Hindlimb muscle (tissue), 1 donor: ENCODE measurements around the gene CCDC70. TPM values are rescaled to one million over a fixed set of nuclear protein-coding genes. Genes with fewer than 3 reads are reported as not detected.
"Not testable (repeated sequence)": the region's sequence is repeated elsewhere in the genome, so short reads cannot be mapped to it uniquely, and the experiment has no call there.

ENCODE experiments used
- DNase-seq: peaks from one replicate; pipeline ENCODE4 v3.0.0-alpha.2; 2013
- polyA plus RNA-seq: library from polyadenylated mRNA; unstranded; fragments of 120-200 nt; gene quantifications from one replicate; pipeline ENCODE4 v1.2.1, GENCODE V29; 2013; ENCODE audit not compliant: insufficient read length

CCDC70 gene
- polyA plus RNA-seq, 1 donor = not detected

- no peak for DNase-seq
Observed at GRCh38 chr13:51865838-51866237, 4.1 kb downstream of the CCDC70 start.

DNA sequence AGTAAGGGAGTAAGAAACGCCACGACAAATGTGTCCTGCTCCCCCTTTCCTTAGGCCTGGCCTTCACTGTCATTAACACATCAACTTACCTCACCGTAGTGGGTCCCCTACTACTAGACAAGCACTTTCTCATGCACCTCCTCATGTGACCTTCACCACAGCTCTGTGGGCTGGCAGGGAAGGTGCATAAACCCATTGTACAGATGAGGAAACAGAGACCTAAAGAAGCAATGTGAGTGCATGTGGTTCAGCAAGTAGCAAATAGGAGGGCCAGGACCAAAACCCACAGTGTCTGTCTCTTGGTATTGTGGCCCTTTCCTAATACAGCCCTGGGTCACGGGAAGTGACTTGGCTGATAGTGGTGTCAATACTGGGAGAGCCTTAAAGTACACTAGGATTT, 5.3 kb downstream of the CCDC70 start:
- DNase-seq = no peak

DNA sequence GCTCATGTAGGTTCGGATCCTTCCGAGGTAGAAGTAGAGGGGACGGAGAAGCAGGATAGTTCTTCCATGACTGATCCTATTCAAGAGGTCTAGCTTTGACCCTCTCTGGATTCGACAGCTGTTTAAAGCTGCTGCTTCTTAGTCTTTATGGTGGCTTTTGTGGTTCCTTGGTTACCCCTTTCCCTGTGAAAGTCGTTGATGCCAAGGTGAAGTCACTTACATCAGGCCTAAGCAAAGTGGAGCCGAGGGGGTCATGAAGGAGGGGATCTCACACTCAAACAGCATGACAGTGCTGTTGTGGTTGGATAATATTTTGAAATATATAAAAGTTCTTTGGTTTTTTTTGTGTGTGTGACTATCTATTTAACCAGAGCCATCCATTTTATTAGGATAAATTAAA, 8.1 kb downstream of the CCDC70 start:
- no peak for DNase-seq

DNA sequence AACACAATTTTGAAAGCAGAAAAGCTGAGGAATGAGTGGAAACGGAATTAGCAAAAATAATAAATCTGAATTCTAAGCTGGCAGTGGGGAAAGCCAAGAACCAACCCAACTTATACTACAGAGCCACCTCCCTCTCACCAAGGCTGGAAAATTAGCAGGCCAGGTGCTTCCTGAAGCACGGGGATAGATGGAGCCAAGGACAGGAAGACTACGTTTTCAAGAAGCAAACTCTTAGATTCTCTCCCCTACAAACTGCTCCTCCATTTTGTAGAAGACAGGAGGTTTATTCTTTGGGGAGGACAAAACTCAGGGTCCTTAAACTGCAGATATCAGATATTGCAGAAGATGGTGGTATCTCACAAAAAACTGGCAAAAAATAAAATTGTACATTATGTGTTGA, 8.8 kb downstream of the CCDC70 start:
- no peak for DNase-seq

DNA sequence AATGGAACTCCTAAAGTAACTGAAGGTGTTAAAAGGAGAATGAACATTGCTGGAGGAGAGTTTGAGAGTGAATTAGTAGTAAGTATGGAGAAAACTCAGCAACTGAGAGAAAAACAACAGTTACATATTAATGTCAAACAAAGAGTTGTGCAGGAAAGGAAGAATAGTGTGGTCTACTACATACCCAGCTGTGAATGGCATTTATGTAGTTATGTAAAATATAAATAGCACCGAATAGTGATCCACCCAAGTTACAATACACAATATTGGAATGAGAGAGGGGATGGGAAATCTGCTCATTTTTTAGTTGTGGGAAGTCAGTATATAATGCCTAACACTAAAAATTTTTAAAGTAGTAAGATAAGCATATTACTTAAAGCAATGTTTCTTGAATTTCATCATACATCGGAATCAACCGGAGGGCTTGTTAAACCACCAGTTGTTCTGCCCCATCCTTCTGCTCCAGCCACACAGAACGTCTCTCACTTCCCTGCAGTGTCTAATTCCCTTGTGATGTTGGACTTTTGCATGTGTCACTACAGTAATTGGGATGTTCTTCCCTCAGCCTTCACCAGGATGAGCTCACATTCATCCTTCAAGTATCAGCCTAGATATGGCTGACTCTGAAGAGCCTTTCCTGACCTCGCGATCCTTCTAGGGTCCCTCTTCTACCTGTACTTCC, 11.5 kb downstream of the CCDC70 start:
- no peak for DNase-seq

GRCh38 chr13:51873837-51874236, 12.1 kb downstream of the CCDC70 start:
- DNase-seq = no peak

- DNase-seq = no peak
Observed at GRCh38 chr13:51874651-51875050, 12.9 kb downstream of the CCDC70 start.

- no peak for DNase-seq
Observed at GRCh38 chr13:51879133-51879532, 17.4 kb downstream of the CCDC70 start.

- no peak for DNase-seq
Observed at GRCh38 chr13:51881296-51881695, 19.5 kb downstream of the CCDC70 start.

- DNase-seq = no peak
Observed at GRCh38 chr13:51882570-51883225, 20.9 kb downstream of the CCDC70 start.

GRCh38 chr13:51883226-51883600, 21.4 kb downstream of the CCDC70 start:
- no peak for DNase-seq

DNA sequence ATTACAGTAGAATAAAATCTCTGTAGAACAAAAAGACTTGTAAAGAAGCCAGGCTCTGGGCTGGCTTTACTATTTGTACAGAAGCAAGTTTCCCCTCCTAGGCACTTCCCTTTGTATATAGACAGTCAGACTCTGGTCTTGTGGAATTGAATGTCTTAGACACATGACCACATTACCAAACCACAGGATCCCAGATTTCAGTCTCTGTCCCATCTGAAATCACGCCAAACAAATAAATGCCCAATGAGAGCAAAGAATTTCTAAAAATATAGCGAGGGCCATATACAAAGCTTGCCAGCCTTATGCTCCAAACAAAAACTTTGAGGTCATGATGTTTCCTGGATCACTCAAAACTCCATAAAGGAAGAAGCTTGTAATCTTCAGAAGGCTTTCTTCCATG, 23.9 kb downstream of the CCDC70 start:
- no peak for DNase-seq

DNA sequence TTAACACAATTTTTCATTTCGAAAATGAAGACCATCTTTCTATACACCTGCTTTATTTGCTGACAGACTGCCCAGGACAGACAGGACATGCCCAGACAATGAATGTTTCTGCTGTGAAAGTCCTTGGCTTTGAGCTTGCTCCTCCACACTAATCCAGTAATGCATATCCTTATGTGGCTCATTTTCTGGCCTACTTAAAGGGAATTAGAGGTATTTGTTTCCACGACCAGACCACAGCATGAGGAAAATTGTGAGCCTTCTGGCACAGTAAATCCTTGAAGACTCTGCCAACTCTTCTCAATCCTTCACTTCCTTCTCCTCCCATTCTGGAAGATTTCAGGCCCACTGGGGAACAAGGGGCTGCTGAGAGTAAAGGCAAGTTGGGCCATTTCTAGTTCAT, 25.7 kb downstream of the CCDC70 start:
- DNase-seq = no peak

DNA sequence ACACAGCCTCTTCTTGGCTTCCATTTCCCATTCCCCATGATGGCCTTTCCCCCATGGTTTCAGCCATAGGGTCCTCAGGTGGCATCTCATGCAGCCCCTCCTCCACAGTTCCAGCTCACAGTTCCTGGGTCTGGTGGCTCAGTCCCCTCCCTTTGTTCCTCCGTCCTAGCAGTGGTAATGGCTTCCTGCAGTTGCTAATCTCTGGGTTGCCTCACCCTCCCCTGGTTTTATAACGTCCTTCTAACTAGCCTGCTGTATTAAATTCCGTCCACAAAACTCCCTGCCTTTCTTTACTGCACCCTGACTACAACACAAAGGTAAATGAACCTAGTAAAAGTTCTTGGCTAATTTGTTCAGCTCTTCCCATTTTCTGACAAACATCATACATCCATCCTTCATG, 30.9 kb downstream of the CCDC70 start:
- no peak for DNase-seq

GRCh38 chr13:51894239-51894638, 32.5 kb downstream of the CCDC70 start:
- no peak for DNase-seq

GRCh38 chr13:51895906-51896888, 34.4 kb downstream of the CCDC70 start:
- DNase-seq = peak; percentile 29

DNA sequence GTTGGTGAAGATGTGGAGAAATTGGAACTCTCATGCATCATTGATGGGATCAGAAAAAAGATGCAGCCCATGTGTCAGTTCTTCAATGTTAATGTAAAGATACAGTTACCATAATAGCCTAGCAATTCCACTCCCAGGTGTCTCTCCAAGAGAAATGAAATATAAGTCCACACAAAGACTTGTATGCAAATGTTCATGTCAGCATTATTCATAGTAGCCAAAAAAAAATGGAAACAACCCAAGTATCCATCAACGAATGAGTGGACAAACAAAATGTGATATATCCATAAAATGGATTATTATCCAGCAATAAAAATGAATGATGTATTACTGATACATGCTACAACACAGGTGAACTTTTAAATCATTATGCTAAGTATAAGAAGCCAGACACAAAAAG, 38.7 kb downstream of the CCDC70 start:
- no peak for DNase-seq

DNA sequence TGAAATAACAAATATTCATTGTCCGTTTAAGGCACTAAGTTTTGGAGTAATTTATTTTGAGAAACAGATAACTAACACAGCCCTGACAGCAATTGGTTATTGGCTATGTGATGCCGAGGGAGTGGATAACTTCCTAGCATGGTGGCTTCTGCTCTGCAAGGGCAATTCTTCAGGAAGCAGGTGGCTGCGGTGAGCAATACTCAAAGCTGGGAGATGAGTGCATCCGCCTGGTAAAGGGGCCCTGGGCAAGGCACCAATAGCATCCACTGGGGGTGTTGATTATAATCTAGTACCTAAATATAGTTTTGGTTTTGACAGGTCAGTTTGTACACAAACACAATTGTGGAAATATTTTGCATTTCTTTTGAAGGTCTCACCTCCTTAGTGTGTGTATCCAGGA, 41.0 kb downstream of the CCDC70 start:
- no peak for DNase-seq

GRCh38 chr13:51905787-51906186, 44.0 kb downstream of the CCDC70 start:
- DNase-seq = no peak

- no peak for DNase-seq
Observed at GRCh38 chr13:51906581-51906980, 44.8 kb downstream of the CCDC70 start.

- DNase-seq = no peak
Observed at GRCh38 chr13:51907040-51907732, 45.4 kb downstream of the CCDC70 start.

DNA sequence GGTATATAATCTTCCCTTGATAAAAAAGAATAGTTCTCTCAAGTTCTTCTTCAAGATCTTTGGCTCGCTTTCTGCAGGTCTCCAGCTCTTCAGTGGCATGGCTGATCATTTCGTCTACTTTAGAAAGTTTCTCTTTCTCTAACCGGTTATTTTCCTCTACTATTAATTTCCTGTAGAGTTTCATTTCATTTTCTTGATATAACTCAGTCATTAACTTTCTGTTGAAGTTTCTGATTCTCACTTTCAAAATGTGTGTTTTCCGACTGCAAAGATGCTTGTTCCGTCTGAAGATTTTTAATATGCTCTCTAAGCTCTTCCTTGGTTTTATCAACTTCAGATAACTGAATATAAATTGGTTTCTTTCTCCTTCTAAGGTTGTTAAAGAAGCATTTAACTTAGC, 47.5 kb downstream of the CCDC70 start:
- not testable (repeated sequence) for DNase-seq

DNA sequence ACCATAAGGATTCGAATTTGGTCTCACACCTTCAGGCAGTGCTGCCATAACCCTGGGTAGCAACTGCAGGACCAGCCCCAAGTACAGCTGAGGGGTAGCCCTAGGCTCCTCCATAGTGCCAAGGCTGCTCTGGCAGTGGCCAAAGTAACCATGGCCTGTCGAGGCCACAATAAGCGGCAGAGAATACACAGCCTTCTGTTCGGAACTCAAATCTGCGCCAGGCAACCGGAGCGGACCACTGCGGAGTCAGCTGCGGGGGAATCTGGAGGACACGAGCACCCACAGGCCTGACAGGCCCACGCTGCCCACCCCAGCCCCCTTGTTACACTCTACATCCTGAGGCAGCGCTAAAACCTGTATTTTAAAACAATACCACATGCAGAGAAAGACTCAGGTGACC, 48.7 kb downstream of the CCDC70 start:
- DNase-seq = no peak
